Measurements from ENCODE around the gene STX2. TPM values are rescaled to one million over a fixed set of nuclear protein-coding genes. Genes with fewer than 3 reads are reported as not detected.

The STX2 gene
- total and polyA plus RNA-seq, 10 of the 15 experiments (the other 5 are each of a cell fraction or from before 2014, with no cell fraction given) = 6.0 to 22.2 (median 10.0) TPM

DNA sequence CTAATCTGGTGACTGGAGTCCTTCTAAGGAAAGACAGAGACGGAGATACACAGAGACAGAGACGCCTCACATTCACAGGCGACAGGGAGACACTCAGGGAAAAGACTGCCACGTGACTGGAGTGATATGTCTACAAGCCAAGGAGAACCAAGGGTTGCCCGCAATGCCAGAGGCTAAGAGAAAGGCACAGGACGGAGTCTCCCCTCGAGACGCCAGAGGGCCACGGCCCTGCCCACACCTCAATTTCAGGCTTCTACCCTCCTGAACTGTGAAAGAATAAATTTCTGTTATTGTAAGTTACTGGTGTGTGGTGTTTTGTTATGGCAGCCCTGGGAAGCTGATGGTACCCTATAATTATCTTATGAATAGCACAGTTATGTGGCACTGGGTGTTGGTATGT is 21.3 kb upstream of the STX2 start:
- FAIRE-seq (no peak), ATAC-seq (no peak), DNase-seq (ENCODE audit: low read depth, low spot score) (no peak)
- in situ Hi-C loops (cut with MboI) = no loop called here
- Histone ChIP-seq H3K4me2 (ENCODE audit: control insufficient read depth, insufficient read depth) (no peak overlapping the region), H3K4me3 (no peak overlapping the region), H3K27me3 (replicated peaks in 1 of 2; ENCODE audit: control insufficient read depth in 2 of 2, insufficient read depth in 2 of 2, low read length in 1 of 2) (no peaks in the 10 kb centered on the region), H3K9ac (ENCODE audit: control insufficient read depth, insufficient read depth, low read length) (no peak overlapping the region), H3K4me1 (ENCODE audit: control insufficient read depth, insufficient read depth, low read length) (no peaks in the 10 kb centered on the region), H4K20me1 (ENCODE audit: control insufficient read depth, insufficient read depth) (no peaks in the 10 kb centered on the region), H3K79me2 (ENCODE audit: control insufficient read depth, insufficient read depth, low read length) (no peaks in the 10 kb centered on the region), H2AFZ (ENCODE audit: control insufficient read depth, low read depth, low read length) (no peak overlapping the region), H3K36me3 (ENCODE audit: control insufficient read depth in 2 of 2, insufficient read depth in 2 of 2, low read length in 1 of 2) (no peaks in the 10 kb centered on the region), H3K27ac (ENCODE audit: control insufficient read depth, insufficient read depth) (no peak overlapping the region), H3K9me3 (replicated peaks; ENCODE audit: control insufficient read depth, insufficient read depth, low read length) (peaks cover 2% of the 10 kb centered on the region; the same call in 1 of the 3 replicates)
- no TSS peak for BruUV-seq (replicated peaks)
- SMC1A ChIA-PET (ENCODE audit: uncharacterized antibody, unreplicated experiment) = no interaction called here
- intact Hi-C loops (cut with micrococcal nuclease; ENCODE audit: unreplicated experiment) = no loop called here
- TF ChIP-seq RAD51 (IDR thresholded peaks at IDR 0.05) (no peak), SP1 (IDR thresholded peaks at IDR 0.05; ENCODE audit: low read depth, low read length) (no peak), STAT3 (IDR thresholded peaks at IDR 0.05; ENCODE audit: low read depth, low read length) (no peak), PML (IDR thresholded peaks at IDR 0.05; ENCODE audit: low read length) (no peak), TCF3 (IDR thresholded peaks at IDR 0.05; ENCODE audit: borderline replicate concordance, insufficient read depth, low read depth, low read length) (no peak), CBFB (IDR thresholded peaks at IDR 0.05; ENCODE audit: low read depth) (no peak), EZH2 (IDR thresholded peaks at IDR 0.05; ENCODE audit: borderline replicate concordance, control insufficient read depth, low read depth, low read length) (no peak), MTA3 (IDR thresholded peaks at IDR 0.05; ENCODE audit: borderline replicate concordance, low read length) (no peak), CREB1 (IDR thresholded peaks at IDR 0.05; ENCODE audit: low read depth) (no peak), YBX1 (IDR thresholded peaks at IDR 0.05) (no peak), PAX5 (IDR thresholded peaks at IDR 0.05; ENCODE audit: borderline replicate concordance, low read depth, low read length) (no peak), KAT2A (conservative IDR thresholded peaks at IDR 0.05; ENCODE audit: control insufficient read depth, low read depth, low read length) (no peak), RCOR1 (conservative IDR thresholded peaks at IDR 0.05; ENCODE audit: low read depth, low read length) (no peak), ZNF622 (IDR thresholded peaks at IDR 0.05) (no peak), CHD2 (IDR thresholded peaks at IDR 0.05; ENCODE audit: borderline replicate concordance, low read depth, low read length) (no peak), SPI1 (IDR thresholded peaks at IDR 0.05; ENCODE audit: borderline replicate concordance, insufficient read depth, low read depth, low read length) (no peak)
- TF ChIP-seq, protein P1, sequence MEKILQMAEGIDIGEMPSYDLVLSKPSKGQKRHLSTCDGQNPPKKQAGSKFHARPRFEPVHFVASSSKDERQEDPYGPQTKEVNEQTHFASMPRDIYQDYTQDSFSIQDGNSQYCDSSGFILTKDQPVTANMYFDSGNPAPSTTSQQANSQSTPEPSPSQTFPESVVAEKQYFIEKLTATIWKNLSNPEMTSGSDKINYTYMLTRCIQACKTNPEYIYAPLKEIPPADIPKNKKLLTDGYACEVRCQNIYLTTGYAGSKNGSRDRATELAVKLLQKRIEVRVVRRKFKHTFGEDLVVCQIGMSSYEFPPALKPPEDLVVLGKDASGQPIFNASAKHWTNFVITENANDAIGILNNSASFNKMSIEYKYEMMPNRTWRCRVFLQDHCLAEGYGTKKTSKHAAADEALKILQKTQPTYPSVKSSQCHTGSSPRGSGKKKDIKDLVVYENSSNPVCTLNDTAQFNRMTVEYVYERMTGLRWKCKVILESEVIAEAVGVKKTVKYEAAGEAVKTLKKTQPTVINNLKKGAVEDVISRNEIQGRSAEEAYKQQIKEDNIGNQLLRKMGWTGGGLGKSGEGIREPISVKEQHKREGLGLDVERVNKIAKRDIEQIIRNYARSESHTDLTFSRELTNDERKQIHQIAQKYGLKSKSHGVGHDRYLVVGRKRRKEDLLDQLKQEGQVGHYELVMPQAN (conservative IDR thresholded peaks at IDR 0.05) = no peak
- TF ChIP-seq, protein P2, sequence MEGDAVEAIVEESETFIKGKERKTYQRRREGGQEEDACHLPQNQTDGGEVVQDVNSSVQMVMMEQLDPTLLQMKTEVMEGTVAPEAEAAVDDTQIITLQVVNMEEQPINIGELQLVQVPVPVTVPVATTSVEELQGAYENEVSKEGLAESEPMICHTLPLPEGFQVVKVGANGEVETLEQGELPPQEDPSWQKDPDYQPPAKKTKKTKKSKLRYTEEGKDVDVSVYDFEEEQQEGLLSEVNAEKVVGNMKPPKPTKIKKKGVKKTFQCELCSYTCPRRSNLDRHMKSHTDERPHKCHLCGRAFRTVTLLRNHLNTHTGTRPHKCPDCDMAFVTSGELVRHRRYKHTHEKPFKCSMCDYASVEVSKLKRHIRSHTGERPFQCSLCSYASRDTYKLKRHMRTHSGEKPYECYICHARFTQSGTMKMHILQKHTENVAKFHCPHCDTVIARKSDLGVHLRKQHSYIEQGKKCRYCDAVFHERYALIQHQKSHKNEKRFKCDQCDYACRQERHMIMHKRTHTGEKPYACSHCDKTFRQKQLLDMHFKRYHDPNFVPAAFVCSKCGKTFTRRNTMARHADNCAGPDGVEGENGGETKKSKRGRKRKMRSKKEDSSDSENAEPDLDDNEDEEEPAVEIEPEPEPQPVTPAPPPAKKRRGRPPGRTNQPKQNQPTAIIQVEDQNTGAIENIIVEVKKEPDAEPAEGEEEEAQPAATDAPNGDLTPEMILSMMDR (IDR thresholded peaks at IDR 0.05 in 2 of 3, conservative IDR thresholded peaks at IDR 0.05 in 1 of 3; ENCODE audit: control insufficient read depth in 2 of 3, extremely low read depth in 1 of 3, insufficient read depth in 1 of 3, low read depth in 3 of 3, low read length in 3 of 3) = no peak
- TF ChIP-seq, protein P3, sequence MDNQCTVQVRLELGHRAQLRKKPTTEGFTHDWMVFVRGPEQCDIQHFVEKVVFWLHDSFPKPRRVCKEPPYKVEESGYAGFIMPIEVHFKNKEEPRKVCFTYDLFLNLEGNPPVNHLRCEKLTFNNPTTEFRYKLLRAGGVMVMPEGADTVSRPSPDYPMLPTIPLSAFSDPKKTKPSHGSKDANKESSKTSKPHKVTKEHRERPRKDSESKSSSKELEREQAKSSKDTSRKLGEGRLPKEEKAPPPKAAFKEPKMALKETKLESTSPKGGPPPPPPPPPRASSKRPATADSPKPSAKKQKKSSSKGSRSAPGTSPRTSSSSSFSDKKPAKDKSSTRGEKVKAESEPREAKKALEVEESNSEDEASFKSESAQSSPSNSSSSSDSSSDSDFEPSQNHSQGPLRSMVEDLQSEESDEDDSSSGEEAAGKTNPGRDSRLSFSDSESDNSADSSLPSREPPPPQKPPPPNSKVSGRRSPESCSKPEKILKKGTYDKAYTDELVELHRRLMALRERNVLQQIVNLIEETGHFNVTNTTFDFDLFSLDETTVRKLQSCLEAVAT (IDR thresholded peaks at IDR 0.05) = no peak
- TF ChIP-seq, protein P4, sequence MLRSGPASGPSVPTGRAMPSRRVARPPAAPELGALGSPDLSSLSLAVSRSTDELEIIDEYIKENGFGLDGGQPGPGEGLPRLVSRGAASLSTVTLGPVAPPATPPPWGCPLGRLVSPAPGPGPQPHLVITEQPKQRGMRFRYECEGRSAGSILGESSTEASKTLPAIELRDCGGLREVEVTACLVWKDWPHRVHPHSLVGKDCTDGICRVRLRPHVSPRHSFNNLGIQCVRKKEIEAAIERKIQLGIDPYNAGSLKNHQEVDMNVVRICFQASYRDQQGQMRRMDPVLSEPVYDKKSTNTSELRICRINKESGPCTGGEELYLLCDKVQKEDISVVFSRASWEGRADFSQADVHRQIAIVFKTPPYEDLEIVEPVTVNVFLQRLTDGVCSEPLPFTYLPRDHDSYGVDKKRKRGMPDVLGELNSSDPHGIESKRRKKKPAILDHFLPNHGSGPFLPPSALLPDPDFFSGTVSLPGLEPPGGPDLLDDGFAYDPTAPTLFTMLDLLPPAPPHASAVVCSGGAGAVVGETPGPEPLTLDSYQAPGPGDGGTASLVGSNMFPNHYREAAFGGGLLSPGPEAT (IDR thresholded peaks at IDR 0.05; ENCODE audit: low read depth) = no peak
- 40% methylated on average over 9 of the region's 9 CpGs for WGBS (ENCODE audit: insufficient coverage, insufficient replicate concordance, low lambda C conversion rate, missing lambda C conversion rate)
- RAD21 ChIA-PET (ENCODE audit: unreplicated experiment) = no interaction called here
- CTCF ChIA-PET = no interaction called here
- POLR2A ChIA-PET = no interaction called here

Data from GM12878 (cell line).